PFSK-1 (cell line): ENCODE data around the gene NEUROG2.

Source experiments
- FOXP2 ChIP-seq: optimal IDR thresholded peaks from 2 replicates; pipeline ENCODE3; 2011; ENCODE audit warnings: borderline replicate concordance, control low read depth, inconsistent platforms; ENCODE audit not compliant: insufficient read depth; ENCODE audit errors: extremely low read length, extremely low read depth
- POLR2AphosphoS5 ChIP-seq: IDR thresholded peaks from 2 replicates; pipeline ENCODE4 v1.6.1; 2012; ENCODE audit warnings: low read depth, mild to moderate bottlenecking, control low read depth, low read length, moderate library complexity
- REST ChIP-seq, 2 experiments: IDR thresholded peaks; 2 replicates each; pipeline versions ENCODE4 v1.6.1 to v1.8.0; 2011 to 2012; ENCODE audit warnings: low read depth in 2 of 2, low read length in 2 of 2, control low read depth in 1 of 2, inconsistent platforms in 1 of 2, mild to moderate bottlenecking in 1 of 2, moderate library complexity in 1 of 2; ENCODE audit not compliant: insufficient read depth in 1 of 2
- SIN3A ChIP-seq: IDR thresholded peaks from 2 replicates; pipeline ENCODE4 v1.6.1; 2012; ENCODE audit warnings: mild to moderate bottlenecking, low read length, moderate library complexity, borderline replicate concordance; ENCODE audit not compliant: insufficient read depth
- TAF1 ChIP-seq: IDR thresholded peaks from 2 replicates; pipeline ENCODE4 v1.6.1; 2012; ENCODE audit warnings: low read length, control low read depth, borderline replicate concordance; ENCODE audit not compliant: insufficient read depth

The NEUROG2 gene

GRCh38 chr4:112517911-112518310, 1.9 kb upstream of the NEUROG2 start:
- TF ChIP-seq TAF1 (no peak), POLR2AphosphoS5 (no peak), FOXP2 (no peak), SIN3A (no peak), REST (IDR thresholded peaks at IDR 0.05; ENCODE audit: insufficient read depth in 1 of 2, low read depth in 2 of 2, low read length in 2 of 2) (no peak)

- no peak for TF ChIP-seq REST (IDR thresholded peaks at IDR 0.05; ENCODE audit: insufficient read depth in 1 of 2, low read depth in 2 of 2, low read length in 2 of 2)
- no peak for TF ChIP-seq FOXP2
- TF ChIP-seq TAF1 = no peak
- TF ChIP-seq SIN3A = no peak
- no peak for TF ChIP-seq POLR2AphosphoS5
These were observed 1.2 kb upstream of the NEUROG2 start for GRCh38 chr4:112517067-112517634.

DNA sequence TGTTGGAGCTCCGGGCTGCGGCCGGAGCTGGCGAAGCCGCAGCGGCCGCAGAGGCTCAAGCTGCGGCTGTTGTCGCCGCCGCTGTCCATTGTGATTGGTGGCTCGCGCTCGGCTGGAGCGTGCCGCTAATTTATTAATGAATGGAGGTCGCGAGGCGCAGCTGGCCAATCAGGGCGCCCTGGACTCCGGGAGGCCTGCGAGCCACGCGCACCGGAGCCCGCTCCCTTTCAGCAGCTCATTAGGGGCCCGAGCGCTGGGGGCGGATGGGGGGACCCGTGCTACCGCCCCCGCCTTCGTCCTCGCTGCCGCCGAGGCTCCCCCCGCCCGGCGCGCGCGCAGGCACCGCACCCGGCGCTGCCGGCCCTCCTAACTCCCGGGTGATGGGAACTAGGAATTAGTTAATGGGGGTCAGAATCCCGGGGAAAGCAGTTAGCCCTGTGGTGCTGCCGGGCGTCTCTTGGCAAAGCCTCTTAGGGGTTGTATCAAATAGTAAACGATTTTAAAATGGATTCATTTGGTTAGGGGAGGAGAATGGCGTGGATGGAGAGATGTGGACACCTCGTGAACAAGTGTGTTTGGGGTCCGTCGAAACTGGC, 589 bp upstream of the NEUROG2 start:
- no peak for TF ChIP-seq SIN3A
- TF ChIP-seq REST (IDR thresholded peaks at IDR 0.05; ENCODE audit: insufficient read depth in 1 of 2, low read depth in 2 of 2, low read length in 2 of 2) = 0 out of 4 replicates have a peak, but pooled peaks of 1 of the 2 experiments have one; percentile 14

- TF ChIP-seq POLR2AphosphoS5 (no peak), REST (IDR thresholded peaks at IDR 0.05; ENCODE audit: insufficient read depth in 1 of 2, low read depth in 2 of 2, low read length in 2 of 2) (no peak), FOXP2 (no peak), TAF1 (no peak), SIN3A (no peak)
These were observed 548 bp downstream of the NEUROG2 start for GRCh38 chr4:112515198-112516065.
